Germinal center (tissue), 1 donor: ENCODE results near the gene PDE6H.

ENCODE experiments used
- DNase-seq: peaks from one replicate; pipeline ENCODE4 v3.0.0; 2012; ENCODE audit warnings: mixed read lengths, low spot score

Gene PDE6H

GRCh38 chr12:14951851-14952250 lies 21.0 kb upstream of the PDE6H start:
- no peak for DNase-seq

DNA sequence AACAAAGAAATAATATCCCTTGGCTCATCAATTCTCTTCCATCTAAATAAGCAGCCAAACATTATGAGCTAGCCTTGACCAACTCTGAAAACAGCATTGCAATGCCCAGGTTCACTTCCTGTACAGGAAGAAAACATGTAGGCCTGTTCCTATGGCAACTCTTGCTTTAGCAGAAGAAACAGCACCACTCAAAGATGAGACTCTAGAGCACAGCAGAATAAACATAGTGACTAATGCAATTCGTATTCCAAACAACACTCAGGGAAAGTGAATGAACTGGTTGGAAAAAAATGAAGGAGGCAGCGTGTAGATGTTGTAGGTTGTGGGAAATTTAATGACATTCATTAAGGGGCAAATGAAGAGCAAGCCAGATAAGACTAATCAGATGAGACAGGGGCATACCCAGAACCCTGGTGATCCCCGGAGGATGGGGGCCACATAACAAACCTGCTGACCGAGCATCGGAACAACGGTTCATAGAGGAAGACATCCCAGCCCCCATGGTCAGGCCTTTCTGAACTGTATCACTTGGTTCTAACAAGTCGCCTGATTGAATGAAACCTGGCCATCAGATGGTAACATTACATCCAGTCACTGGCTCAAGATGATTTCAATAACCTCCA lies 20.4 kb upstream of the PDE6H start:
- peak; percentile 25 for DNase-seq

GRCh38 chr12:14953752-14954151 lies 19.1 kb upstream of the PDE6H start:
- DNase-seq: no peak

- no peak for DNase-seq
These were observed 18.6 kb upstream of the PDE6H start for GRCh38 chr12:14954269-14954668.

DNA sequence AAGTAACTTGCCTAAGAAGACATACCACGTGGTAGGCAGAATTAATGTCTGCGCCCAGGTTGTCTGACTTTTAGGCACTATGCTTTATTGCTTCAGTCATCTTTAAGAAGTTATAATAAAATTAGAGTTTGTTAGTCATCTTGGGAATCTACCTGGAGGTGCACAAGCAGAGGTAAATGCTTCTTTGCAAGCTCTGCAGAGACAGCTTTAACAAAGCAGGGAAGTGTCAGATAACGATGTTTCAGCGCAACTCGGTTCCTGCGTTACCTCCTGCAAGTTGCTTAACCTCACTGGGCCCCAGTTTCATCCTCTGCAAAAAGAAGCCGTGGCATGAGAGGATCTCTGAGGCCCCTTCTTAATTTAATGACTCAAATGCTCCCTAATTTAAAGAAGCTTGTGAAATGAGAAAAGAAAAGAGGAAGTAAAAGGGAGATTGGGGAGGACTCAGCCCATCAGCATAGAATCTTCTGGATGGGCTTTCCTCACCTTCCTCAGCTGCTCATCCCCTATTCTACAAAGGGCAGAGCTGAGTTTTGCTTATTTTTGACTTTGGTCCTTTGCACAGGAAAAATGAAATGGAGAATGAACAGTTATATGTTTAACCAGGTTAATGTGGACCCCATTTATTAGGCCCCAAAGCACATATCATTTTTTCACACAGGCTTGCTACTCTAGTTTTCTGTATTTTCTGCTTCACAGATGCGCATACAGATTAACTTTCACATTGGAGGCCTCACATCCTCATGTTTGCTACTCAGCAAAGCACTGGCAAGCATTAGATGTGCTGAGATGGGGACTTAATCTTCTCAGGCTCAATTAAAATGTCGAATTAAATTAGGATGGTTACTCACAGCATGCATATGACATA lies 16.6 kb upstream of the PDE6H start:
- DNase-seq: no peak

DNA sequence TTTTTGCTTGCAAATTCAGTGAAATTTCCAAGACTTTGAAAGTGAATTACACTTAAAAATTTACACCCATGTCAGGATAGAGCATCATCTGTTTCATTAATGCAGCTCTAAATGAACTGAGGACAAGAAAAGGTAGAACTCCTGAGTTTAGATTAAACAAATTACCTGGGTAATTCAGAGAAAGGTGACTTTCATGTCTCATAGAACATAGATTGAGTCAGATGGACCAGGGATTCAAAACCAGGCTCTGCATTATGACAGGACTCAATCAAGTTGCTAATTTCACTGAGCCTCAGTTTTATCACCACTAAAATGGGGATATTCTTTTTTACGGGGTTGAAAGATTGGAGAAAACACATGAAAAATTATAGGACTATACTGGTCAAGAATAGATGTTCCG lies 15.9 kb upstream of the PDE6H start:
- DNase-seq: no peak

DNA sequence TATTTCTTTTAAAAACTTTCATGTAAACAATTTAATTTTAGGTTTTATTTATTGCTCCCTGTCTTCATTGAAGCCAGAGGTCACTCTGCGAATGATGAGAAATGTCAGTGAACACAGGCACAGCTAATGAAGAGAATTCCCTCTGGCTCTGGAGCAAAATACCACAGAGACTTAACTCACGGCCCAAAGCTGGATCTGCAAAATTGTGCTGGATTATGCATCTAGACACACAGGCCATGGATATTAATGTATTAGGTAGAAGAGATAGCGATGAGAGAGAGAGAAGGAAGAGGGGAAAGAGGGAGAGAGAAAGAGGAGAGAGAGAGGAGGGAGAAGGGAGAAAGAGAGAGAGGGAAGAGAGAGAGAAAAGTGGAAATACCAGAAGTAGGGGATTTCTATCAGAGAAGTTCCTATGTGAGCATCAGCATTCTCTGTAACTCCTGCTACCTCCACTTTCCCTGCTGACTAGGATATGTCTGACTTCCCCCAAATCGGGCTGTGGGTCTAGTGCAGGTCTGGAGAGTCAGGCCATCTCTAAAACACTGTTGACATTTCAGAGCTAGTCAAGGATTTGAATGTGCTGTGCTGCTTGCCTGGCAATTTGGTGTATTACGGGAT lies 15.2 kb upstream of the PDE6H start:
- no peak for DNase-seq

- DNase-seq: no peak
These were observed 14.3 kb upstream of the PDE6H start for GRCh38 chr12:14958361-14959125.

GRCh38 chr12:14959126-14959440 lies 13.8 kb upstream of the PDE6H start:
- DNase-seq: no peak

DNA sequence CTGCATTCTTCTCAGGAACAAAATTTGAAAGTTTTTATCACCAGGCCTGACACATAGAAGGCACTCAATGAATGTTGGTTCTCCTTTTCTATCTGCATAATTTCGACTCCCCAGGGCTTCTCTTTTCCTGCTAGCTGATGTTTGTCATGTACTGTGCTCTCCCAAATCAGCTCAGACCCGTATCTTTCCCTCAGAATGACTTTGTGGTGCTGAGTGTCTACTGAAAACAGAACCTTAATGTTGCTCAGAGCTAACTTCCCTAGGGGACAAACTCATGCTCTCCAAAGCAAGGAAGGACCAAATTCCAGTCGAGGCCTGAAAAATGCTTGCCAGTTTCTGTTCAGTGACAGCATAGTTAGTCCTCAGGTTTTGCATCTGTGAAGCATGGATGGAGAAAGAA lies 13.4 kb upstream of the PDE6H start:
- DNase-seq: peak; percentile 26

DNA sequence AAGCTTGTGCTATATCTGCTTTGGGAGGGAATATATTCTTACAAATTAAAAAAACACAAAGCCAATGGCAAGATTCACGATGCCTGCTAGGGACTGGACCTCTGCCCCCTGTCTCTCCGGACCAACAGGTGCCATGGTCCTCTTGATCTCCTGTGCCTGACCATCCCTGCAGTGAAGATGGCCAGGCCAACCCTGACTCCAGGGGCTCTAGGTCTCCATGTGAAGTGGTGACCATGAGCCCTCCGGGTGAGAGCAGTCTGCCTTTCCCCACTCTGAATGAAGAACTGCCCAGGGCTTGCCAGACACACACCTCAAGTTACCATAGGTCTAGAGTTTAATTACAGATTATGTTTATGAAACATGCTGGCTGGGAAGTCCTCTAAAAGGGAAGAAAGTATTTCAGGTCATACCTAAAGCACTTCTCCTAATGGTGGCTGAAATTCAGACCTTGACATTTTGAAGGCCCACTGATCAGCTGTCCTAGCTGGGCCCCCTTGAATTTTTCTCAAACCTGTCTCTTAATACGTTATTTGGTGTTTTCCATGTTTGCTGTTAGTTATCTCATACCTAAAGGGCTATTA lies 12.8 kb upstream of the PDE6H start:
- no peak for DNase-seq

GRCh38 chr12:14960548-14961465 lies 12.0 kb upstream of the PDE6H start:
- DNase-seq: peak; percentile 44

DNA sequence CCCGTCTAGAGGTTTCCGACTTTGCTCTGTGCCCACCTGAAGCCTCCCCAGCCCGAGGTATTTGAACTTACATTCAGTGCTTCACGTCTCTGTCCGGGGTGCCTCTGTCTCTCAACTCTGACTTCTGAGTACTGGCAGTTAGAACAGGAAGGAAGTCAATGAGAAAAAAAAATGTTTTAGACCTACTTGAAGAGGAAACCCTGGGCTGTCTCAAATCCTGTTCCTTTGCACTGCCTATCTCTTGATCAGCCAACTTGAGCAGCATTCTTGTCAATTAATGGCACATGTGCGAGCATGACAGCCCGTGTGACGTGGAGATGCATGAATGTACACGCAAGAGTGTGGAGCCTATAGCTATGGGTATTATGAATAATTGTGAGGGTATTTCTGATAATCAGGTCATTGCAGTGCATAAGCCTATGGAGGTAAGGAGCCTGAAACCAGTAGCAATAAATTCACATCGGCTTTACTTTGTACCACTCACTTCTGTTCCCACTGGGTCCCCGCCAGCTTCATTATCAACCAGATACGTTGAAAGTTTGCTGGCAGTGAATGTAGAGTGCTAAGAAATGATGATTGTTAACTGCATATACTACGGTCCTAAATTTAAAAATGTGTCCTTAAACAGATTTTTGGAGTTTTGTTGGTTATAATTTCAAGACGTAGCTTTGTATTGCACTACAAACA lies 11.2 kb upstream of the PDE6H start, which contains the start of gene ARHGDIB:
Gene ARHGDIB (minus strand): TSS at position 136 of the 687 bp plus-strand sequence. CDS start 10,889 bp downstream, outside the sequence.
- DNase-seq: peak; percentile 54

- no peak for DNase-seq
These were observed 10.7 kb upstream of the PDE6H start for GRCh38 chr12:14962153-14962539.

- DNase-seq: no peak
These were observed 10.0 kb upstream of the PDE6H start for GRCh38 chr12:14962797-14963196.

GRCh38 chr12:14963520-14963919 lies 9.3 kb upstream of the PDE6H start:
- DNase-seq: no peak

DNA sequence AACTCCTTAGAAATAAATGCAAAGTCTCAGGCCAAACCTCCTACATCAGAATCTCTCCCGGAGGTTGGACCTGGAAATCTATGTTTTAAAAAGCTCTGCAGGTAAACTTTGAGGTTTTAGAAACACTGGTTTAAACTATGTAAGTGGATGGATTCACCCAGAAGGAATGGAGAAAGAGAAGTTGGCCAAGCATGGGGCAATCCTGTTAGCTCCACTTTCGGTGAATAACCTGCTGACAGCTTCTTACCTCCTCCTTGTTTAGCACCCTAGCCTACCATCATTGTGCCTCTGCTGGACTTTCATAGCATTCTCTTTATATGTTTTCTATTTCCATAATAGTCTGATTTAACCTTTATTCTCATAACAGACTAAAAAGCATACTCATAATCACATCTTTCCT lies 8.4 kb upstream of the PDE6H start:
- no peak for DNase-seq

GRCh38 chr12:14965221-14965620 lies 7.6 kb upstream of the PDE6H start:
- no peak for DNase-seq

DNA sequence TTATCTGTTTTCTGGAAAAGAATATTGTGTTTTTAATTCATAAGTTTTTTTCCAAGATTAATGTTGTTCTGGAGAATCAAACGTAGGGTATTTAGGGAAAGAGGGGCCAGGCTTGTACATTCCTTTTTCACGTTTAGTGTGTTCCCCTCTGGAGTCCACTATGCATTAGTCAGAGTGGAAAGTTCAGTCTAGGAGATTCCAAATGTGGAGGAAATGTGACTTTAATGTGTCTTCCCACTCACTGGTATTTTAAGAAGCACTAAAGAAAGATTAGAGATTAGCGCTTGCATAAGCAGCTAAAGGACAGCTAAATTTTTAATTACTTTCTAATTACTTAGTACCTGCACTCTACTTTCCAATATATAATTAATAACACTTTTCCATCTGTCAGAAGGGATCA lies 4.4 kb upstream of the PDE6H start:
- no peak for DNase-seq

- DNase-seq: no peak
These were observed 2.4 kb upstream of the PDE6H start for GRCh38 chr12:14970473-14970872.
